ENCODE data around the gene PDPK1.
"Not testable (repeated sequence)": the region's sequence is repeated elsewhere in the genome, so short reads cannot be mapped to it uniquely, and the experiment has no call there.

DNA sequence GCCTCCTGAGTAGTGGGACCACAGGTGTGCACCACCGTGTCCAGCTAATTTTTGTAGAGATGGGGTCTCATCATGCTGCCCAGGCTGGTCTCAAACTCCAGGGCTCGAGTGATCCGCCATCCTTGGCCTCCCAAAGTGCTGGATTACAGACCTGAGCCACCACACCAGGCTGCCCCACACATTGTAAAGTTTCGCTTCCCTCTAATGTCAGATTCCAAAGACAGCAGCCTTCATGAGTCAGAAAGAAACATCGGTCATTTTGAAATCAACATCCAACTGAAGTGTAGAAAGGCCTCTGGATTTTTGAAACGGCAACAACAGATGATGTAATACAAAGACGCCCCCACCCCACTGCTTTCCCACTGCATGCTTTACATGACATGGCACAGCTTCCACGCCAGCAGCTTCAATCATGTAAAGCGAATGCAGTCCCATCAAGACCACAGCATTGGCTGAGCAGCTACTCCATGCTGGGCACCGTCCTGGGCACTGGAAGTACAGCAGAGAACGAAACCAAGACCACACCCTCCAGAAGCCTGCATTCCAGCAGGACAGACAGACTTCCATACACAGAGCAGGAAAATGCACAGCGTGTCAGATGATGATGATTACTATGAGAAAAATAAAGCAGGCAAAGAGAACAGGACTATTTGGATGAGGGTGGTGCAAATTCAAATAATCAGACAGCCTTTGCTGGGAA is 107.1 kb downstream of the PDPK1 start:
- TF ChIP-seq, protein P1, sequence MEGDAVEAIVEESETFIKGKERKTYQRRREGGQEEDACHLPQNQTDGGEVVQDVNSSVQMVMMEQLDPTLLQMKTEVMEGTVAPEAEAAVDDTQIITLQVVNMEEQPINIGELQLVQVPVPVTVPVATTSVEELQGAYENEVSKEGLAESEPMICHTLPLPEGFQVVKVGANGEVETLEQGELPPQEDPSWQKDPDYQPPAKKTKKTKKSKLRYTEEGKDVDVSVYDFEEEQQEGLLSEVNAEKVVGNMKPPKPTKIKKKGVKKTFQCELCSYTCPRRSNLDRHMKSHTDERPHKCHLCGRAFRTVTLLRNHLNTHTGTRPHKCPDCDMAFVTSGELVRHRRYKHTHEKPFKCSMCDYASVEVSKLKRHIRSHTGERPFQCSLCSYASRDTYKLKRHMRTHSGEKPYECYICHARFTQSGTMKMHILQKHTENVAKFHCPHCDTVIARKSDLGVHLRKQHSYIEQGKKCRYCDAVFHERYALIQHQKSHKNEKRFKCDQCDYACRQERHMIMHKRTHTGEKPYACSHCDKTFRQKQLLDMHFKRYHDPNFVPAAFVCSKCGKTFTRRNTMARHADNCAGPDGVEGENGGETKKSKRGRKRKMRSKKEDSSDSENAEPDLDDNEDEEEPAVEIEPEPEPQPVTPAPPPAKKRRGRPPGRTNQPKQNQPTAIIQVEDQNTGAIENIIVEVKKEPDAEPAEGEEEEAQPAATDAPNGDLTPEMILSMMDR (IDR thresholded peaks at IDR 0.05), result not testable (repeated sequence)
- TF ChIP-seq POLR2A (IDR thresholded peaks at IDR 0.05), result not testable (repeated sequence)
